ENCODE results near the gene MYO7B.

Gene MYO7B

GRCh38 chr2:127589358-127589757 is 53.9 kb downstream of the MYO7B start:
- Histone ChIP-seq H3K4me3 (no peak overlapping the region), H3K27ac (no peak overlapping the region), H3K9me3 (replicated peaks in 1 of 11) (no peaks in the 10 kb centered on the region), H3K36me3 (no peaks in the 10 kb centered on the region), H3K4me1 (peaks cover 0 to 30% (median 25%) of the 10 kb centered on the region in 10 experiments; a peak in 15 of 20 replicates), H3K27me3 (no peaks in the 10 kb centered on the region), H3K9ac (no peak overlapping the region), H4K20me1 (no peaks in the 10 kb centered on the region), H3K4me2 (no peak overlapping the region)
- TF ChIP-seq Cebpa-rat (IDR thresholded peaks at IDR 0.05) = no peak

GRCh38 chr2:127589841-127590240 is 54.4 kb downstream of the MYO7B start:
- Histone ChIP-seq H3K4me2 (no peak overlapping the region), H3K4me1 (peaks cover 0 to 30% (median 25%) of the 10 kb centered on the region in 10 experiments; a peak in 15 of 20 replicates), H3K9me3 (replicated peaks in 1 of 11) (no peaks in the 10 kb centered on the region), H3K27ac (no peak overlapping the region), H3K36me3 (no peaks in the 10 kb centered on the region), H3K27me3 (no peaks in the 10 kb centered on the region), H3K4me3 (no peak overlapping the region), H3K9ac (no peak overlapping the region), H4K20me1 (no peaks in the 10 kb centered on the region)
- TF ChIP-seq Cebpa-rat (IDR thresholded peaks at IDR 0.05) = no peak

GRCh38 chr2:127590386-127591190 is 55.1 kb downstream of the MYO7B start:
- Histone ChIP-seq H3K4me3 (no peak overlapping the region), H4K20me1 (no peaks in the 10 kb centered on the region), H3K27ac (no peak overlapping the region), H3K4me1 (peaks cover 0 to 30% (median 25%) of the 10 kb centered on the region in 10 experiments; a peak in 15 of 20 replicates), H3K27me3 (no peaks in the 10 kb centered on the region), H3K4me2 (peak overlapping the region in 3 of 11 experiments; percentile 50 to 65 (median 55); a peak in 2 of 22 replicates), H3K9ac (peak overlapping the region in 4 of 11 experiments; percentile 1 to 29 (median 20); a peak in 2 of 22 replicates), H3K9me3 (replicated peaks in 1 of 11) (no peaks in the 10 kb centered on the region), H3K36me3 (no peaks in the 10 kb centered on the region)
- TF ChIP-seq Cebpa-rat (IDR thresholded peaks at IDR 0.05) = no peak

- Histone ChIP-seq H4K20me1 (no peaks in the 10 kb centered on the region), H3K27me3 (no peaks in the 10 kb centered on the region), H3K4me2 (peak overlapping the region in 9 of 11 experiments; percentile 11 to 66 (median 52); a peak in 16 of 22 replicates), H3K27ac (no peak overlapping the region), H3K4me3 (no peak overlapping the region), H3K36me3 (no peaks in the 10 kb centered on the region), H3K9me3 (replicated peaks in 1 of 11) (no peaks in the 10 kb centered on the region), H3K9ac (peak overlapping the region in 4 of 11 experiments; percentile 1 to 29 (median 24); a peak in 3 of 22 replicates), H3K4me1 (peaks cover 0 to 30% (median 25%) of the 10 kb centered on the region in 10 experiments; a peak in 15 of 20 replicates)
- TF ChIP-seq Cebpa-rat (IDR thresholded peaks at IDR 0.05) = no peak
Measured at GRCh38 chr2:127591221-127591923, 55.9 kb downstream of the MYO7B start.

- no peak overlapping the region for H3K9ac ChIP-seq
- H3K27ac ChIP-seq = no peak overlapping the region
- H4K20me1 ChIP-seq = no peaks in the 10 kb centered on the region
- no peaks in the 10 kb centered on the region for H3K9me3 ChIP-seq (replicated peaks in 1 of 11)
- H3K4me2 ChIP-seq = no peak overlapping the region
- no peaks in the 10 kb centered on the region for H3K27me3 ChIP-seq
- peaks cover 0 to 17% (median 13%) of the 10 kb centered on the region in 10 experiments; a peak in 14 of 20 replicates for H3K4me1 ChIP-seq
- no peaks in the 10 kb centered on the region for H3K36me3 ChIP-seq
- TF ChIP-seq Cebpa-rat (IDR thresholded peaks at IDR 0.05) = no peak
- no peak overlapping the region for H3K4me3 ChIP-seq
Measured at GRCh38 chr2:127592761-127593227, 57.3 kb downstream of the MYO7B start.

GRCh38 chr2:127593228-127594115 is 58.0 kb downstream of the MYO7B start:
- Histone ChIP-seq H3K9me3 (replicated peaks in 1 of 11) (no peaks in the 10 kb centered on the region), H3K27ac (no peak overlapping the region), H4K20me1 (no peaks in the 10 kb centered on the region), H3K4me1 (peaks cover 0 to 16% (median 13%) of the 10 kb centered on the region in 10 experiments; a peak in 14 of 20 replicates), H3K27me3 (no peaks in the 10 kb centered on the region), H3K4me2 (no peak overlapping the region), H3K4me3 (no peak overlapping the region), H3K9ac (no peak overlapping the region), H3K36me3 (no peaks in the 10 kb centered on the region)
- TF ChIP-seq Cebpa-rat (IDR thresholded peaks at IDR 0.05) = no peak

- H3K9ac ChIP-seq = no peak overlapping the region
- H3K4me1 ChIP-seq = peaks cover 0 to 16% (median 13%) of the 10 kb centered on the region in 10 experiments; a peak in 14 of 20 replicates
- no peak overlapping the region for H3K4me3 ChIP-seq
- no peaks in the 10 kb centered on the region for H3K36me3 ChIP-seq
- no peaks in the 10 kb centered on the region for H3K9me3 ChIP-seq (replicated peaks in 1 of 11)
- no peak overlapping the region for H3K27ac ChIP-seq
- no peaks in the 10 kb centered on the region for H4K20me1 ChIP-seq
- no peaks in the 10 kb centered on the region for H3K27me3 ChIP-seq
- H3K4me2 ChIP-seq = no peak overlapping the region
- TF ChIP-seq Cebpa-rat (IDR thresholded peaks at IDR 0.05) = no peak
Measured at GRCh38 chr2:127594116-127594591, 58.7 kb downstream of the MYO7B start.

- Histone ChIP-seq H3K36me3 (no peaks in the 10 kb centered on the region), H3K4me3 (no peak overlapping the region), H3K4me2 (no peak overlapping the region), H3K27ac (no peak overlapping the region), H4K20me1 (no peaks in the 10 kb centered on the region), H3K4me1 (peaks cover 0 to 8% (median 7%) of the 10 kb centered on the region in 10 experiments; a peak in 14 of 20 replicates), H3K9ac (no peak overlapping the region), H3K9me3 (replicated peaks in 1 of 11) (peaks cover 0 to 7% (median 3%) of the 10 kb centered on the region in 11 experiments; a peak in 15 of 22 replicates), H3K27me3 (no peaks in the 10 kb centered on the region)
- no peak for TF ChIP-seq Cebpa-rat (IDR thresholded peaks at IDR 0.05)
Measured at GRCh38 chr2:127596311-127597045, 61.0 kb downstream of the MYO7B start.
